ENCODE data around the gene NPHP4.

GRCh38 chr1:5815211-5815610 is 177.0 kb downstream of the NPHP4 start:
- TF ChIP-seq, protein P1, sequence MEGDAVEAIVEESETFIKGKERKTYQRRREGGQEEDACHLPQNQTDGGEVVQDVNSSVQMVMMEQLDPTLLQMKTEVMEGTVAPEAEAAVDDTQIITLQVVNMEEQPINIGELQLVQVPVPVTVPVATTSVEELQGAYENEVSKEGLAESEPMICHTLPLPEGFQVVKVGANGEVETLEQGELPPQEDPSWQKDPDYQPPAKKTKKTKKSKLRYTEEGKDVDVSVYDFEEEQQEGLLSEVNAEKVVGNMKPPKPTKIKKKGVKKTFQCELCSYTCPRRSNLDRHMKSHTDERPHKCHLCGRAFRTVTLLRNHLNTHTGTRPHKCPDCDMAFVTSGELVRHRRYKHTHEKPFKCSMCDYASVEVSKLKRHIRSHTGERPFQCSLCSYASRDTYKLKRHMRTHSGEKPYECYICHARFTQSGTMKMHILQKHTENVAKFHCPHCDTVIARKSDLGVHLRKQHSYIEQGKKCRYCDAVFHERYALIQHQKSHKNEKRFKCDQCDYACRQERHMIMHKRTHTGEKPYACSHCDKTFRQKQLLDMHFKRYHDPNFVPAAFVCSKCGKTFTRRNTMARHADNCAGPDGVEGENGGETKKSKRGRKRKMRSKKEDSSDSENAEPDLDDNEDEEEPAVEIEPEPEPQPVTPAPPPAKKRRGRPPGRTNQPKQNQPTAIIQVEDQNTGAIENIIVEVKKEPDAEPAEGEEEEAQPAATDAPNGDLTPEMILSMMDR (IDR thresholded peaks at IDR 0.05; ENCODE audit: low read length) = no peak
- no peak for TF ChIP-seq EZH2 (IDR thresholded peaks at IDR 0.05; ENCODE audit: borderline replicate concordance, low read length)

Measured in OCI-LY1 (cell line).